Effector memory CD8-positive, alpha-beta T cell (primary cell): ENCODE results near the gene GABRD.
"Not testable (repeated sequence)": the region's sequence is repeated elsewhere in the genome, so short reads cannot be mapped to it uniquely, and the experiment has no call there.

Experiments used
- ATAC-seq: fragments of 150-1000 bp; cut with Tn5 transposase; replicated peaks from 2 replicates; pipeline ENCODE4 v1.10.0; 2021; ENCODE audit warnings: mild to moderate bottlenecking, moderate library complexity
- DNase-seq, 3 experiments: peaks; one replicate each; pipeline ENCODE4 v3.0.0; 2021
- H3K27ac Mint-ChIP-seq, 2 donors: one replicate each; pipeline ENCODE4 v1.8.0; 2022; ENCODE audit warnings: mild to moderate bottlenecking in 2 of 2, mixed read lengths in 2 of 2, moderate library complexity in 2 of 2
- H3K27me3 Mint-ChIP-seq, 2 donors: one replicate each; pipeline ENCODE4 v1.8.0; 2022; ENCODE audit warnings: mixed read lengths in 2 of 2
- H3K36me3 Mint-ChIP-seq: one replicate; pipeline ENCODE4 v1.8.0; 2022; ENCODE audit warnings: mild to moderate bottlenecking, moderate library complexity, mixed read lengths; ENCODE audit not compliant: insufficient read depth
- H3K4me1 Mint-ChIP-seq, 2 donors: one replicate each; pipeline ENCODE4 v1.8.0; 2022; ENCODE audit warnings: low read depth in 2 of 2, mixed read lengths in 2 of 2
- H3K4me3 Mint-ChIP-seq, 2 donors: one replicate each; pipeline ENCODE4 v1.8.0; 2022; ENCODE audit warnings: mild to moderate bottlenecking in 2 of 2, mixed read lengths in 2 of 2, moderate library complexity in 2 of 2
- H3K9me3 Mint-ChIP-seq, 2 donors: one replicate each; pipeline ENCODE4 v1.8.0; 2022; ENCODE audit warnings: mixed read lengths in 2 of 2
- total RNA-seq, 9 experiments: gene quantifications; one replicate each; lab custom pipeline; 2026; lab: John Stamatoyannopoulos, UW

The GABRD gene, protein sequence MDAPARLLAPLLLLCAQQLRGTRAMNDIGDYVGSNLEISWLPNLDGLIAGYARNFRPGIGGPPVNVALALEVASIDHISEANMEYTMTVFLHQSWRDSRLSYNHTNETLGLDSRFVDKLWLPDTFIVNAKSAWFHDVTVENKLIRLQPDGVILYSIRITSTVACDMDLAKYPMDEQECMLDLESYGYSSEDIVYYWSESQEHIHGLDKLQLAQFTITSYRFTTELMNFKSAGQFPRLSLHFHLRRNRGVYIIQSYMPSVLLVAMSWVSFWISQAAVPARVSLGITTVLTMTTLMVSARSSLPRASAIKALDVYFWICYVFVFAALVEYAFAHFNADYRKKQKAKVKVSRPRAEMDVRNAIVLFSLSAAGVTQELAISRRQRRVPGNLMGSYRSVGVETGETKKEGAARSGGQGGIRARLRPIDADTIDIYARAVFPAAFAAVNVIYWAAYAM
- total RNA-seq, result 0 to 0.10 (median 0) reads per million in 9 experiments

DNA sequence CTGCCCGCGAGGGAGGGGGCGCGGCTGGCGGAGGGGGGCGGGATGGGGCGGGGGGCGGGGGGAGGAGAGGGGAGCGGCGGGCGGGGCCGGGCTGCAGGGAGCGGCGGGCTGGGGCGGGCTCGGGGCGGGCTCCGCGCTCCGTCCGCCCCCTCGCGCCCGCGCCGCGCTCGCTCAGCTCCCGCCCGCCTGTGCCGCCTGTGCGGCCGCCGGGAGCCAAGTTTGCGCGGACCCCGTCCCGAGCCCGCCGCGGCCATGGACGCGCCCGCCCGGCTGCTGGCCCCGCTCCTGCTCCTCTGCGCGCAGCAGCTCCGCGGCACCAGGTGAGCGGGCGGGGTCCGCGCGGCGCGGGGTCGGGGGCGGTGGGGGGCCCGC, at the start of gene GABRD:
TSS of gene GABRD (plus strand) at position 174 of the 372 bp plus-strand sequence. CDS start at position 253, 79 bp downstream.
- Mint-ChIP-seq H3K9me3 (no peaks in the 10 kb centered on the region), H3K4me1 (peaks cover 5 to 7% of the 10 kb centered on the region in 2 donors), H3K4me3 (peak within 1 kb of the TSS; percentile 54 to 65), H3K36me3 (peaks cover 3% of the 10 kb centered on the region), H3K27ac (peak within 1 kb of the TSS in 1 of 2 donors; percentile 36), H3K27me3 (peaks cover 87 to 94% of the 10 kb centered on the region in 2 donors)
- peak; percentile 57 for ATAC-seq
- no peak for DNase-seq

DNA sequence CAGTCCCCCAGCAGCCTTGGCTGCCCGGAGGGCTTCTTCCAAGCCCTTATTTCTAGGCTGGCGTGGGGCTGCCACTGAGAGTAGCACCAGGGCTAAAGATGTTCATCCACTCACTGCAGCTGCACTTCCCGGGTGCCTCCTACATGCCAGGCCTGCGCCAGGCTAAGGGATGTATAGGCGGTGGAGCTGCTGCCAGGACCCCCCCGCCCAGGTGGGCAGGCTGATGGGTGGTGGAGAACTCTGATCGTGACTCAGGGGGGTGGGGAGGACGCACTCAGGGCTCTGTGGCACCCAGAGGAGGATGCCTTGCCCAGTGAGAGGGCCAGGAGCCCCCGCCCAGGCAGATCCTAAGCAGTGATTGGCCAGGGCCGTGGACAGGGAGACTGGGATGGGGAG, 49.6 kb upstream of the GABRD start:
- Mint-ChIP-seq H3K27ac (no peak overlapping the region), H3K36me3 (no peaks in the 10 kb centered on the region), H3K4me1 (no peaks in the 10 kb centered on the region), H3K4me3 (no peak overlapping the region), H3K27me3 (peaks cover 15 to 24% of the 10 kb centered on the region in 2 donors), H3K9me3 (no peaks in the 10 kb centered on the region)
- DNase-seq, result no peak
- ATAC-seq, result no peak

DNA sequence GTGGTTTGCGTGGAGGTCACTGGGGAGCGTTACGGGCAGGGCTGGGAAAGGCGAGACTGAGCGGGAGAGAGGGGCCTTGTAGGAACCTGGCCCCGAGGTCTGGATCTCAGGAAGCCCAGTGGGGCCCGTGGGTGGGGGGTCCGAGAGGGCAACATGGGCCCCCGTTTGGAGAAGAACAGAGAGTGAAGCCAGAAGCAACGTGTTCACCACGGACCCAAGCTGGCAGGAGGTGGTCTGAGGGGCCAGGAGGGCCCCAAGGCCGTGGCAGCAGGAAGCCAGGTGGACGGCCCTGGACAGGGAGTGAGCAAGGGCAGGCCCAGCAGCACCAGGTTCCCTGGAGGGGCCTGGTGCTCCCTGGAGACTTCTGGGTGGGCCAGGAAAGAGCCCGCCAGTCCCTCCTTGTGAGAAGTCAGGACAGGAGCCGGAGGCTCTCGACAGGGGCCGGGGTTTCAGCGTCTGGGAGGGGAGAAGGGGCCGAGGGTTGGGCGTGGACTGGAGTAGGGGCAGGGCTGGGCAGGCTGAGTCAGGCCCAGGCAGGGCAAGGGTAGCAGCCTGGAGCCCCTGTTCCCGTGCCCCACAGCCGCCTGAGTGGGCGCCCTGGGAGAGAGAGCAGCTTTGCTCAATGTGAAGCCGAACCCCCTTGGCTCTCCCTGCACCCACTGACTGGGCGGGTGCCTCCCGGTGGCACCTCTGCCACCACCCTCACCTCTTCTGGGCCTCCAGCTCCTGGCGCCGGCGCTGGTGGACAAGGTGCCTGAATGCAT, 49.0 kb upstream of the GABRD start:
- no peak overlapping the region for H3K27ac Mint-ChIP-seq
- peaks cover 21 to 30% of the 10 kb centered on the region in 2 donors for H3K27me3 Mint-ChIP-seq
- no peaks in the 10 kb centered on the region for H3K4me1 Mint-ChIP-seq
- DNase-seq, result no peak
- no peak for ATAC-seq
- H3K36me3 Mint-ChIP-seq, result no peaks in the 10 kb centered on the region
- no peaks in the 10 kb centered on the region for H3K9me3 Mint-ChIP-seq
- no peak overlapping the region for H3K4me3 Mint-ChIP-seq

DNA sequence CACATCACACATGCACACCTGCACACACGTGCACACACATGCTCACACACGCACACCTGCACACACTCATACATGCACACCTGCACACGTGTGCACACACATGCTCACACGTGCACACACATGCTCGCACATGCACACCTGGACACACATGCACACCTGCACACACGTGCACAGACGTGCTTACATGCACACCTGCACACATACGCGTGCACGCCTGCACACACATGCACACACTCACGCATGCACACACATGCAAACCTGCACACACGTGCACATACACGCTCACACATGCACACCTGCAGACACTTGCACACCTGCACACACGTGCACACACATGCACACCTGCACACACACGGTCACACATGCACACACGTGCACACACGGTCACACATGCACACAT, 48.1 kb upstream of the GABRD start:
- H3K4me3 Mint-ChIP-seq, result no peak overlapping the region
- ATAC-seq, result no peak
- H3K36me3 Mint-ChIP-seq, result peaks cover 4% of the 10 kb centered on the region
- peaks cover 24 to 31% of the 10 kb centered on the region in 2 donors for H3K27me3 Mint-ChIP-seq
- H3K4me1 Mint-ChIP-seq, result no peaks in the 10 kb centered on the region
- no peak overlapping the region for H3K27ac Mint-ChIP-seq
- DNase-seq, result no peak
- no peaks in the 10 kb centered on the region for H3K9me3 Mint-ChIP-seq

DNA sequence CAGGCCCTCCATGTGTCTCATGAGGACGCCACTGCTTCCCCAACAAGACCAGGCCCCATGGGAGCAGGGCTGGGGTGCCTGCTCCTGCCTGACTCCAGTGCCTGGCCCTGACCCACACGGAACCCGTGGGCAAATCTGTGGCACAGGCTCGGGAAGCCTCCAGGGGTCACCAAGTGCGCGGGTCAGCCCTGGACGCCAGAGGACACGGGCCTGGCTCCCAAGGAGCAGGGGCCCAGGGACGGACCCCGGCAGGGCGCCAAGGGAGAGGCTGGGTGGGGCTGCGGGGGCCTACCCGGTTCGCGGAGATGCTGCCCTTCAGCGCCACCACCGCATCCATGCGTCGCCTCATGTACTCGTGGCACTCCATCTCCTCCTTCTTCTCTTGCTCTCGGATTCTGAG, 47.5 kb upstream of the GABRD start:
- H3K4me1 Mint-ChIP-seq, result no peaks in the 10 kb centered on the region
- DNase-seq, result no peak
- ATAC-seq, result no peak
- peaks cover 22 to 35% of the 10 kb centered on the region in 2 donors for H3K27me3 Mint-ChIP-seq
- no peak overlapping the region for H3K27ac Mint-ChIP-seq
- peaks cover 4% of the 10 kb centered on the region for H3K36me3 Mint-ChIP-seq
- no peaks in the 10 kb centered on the region for H3K9me3 Mint-ChIP-seq
- no peak overlapping the region for H3K4me3 Mint-ChIP-seq

DNA sequence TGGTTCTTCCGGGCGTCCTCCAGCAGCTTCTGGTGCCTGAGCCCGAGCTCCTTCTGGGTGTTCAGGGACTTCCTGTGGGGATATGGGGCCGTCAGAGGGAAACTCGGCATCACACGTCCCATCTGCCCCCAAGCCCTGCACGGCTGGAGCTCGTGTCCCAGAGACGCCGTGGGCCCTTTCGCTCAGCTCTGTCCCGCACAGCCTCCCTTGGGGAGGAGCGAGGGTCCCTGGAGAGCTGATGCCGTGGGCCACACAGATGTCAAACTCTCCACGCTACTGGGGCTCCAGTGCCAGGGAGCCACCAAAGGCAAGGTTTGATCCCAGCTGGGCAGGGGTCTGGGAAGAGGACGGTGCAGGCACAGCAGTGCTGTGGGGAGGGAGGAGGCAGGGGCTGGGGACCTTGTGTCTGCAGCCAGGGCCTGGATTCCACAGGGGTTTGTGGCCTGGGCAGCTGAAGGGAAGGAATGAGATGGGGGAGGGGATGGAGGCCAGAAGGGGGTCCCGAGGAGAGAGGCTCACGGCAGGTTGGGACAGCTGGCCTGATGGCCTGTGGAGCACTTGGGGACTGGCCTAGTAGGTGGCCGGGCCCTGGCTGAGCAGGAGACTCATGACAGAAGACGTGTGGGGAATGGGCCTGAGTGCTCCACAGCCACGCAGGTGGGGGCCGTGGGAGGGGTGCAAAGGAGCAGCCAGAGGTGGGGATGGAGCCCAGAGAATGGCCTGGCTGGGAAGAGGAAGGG, 46.0 kb upstream of the GABRD start:
- H3K4me1 Mint-ChIP-seq, result no peaks in the 10 kb centered on the region
- ATAC-seq, result no peak
- H3K27ac Mint-ChIP-seq, result no peak overlapping the region
- H3K9me3 Mint-ChIP-seq, result no peaks in the 10 kb centered on the region
- no peak overlapping the region for H3K4me3 Mint-ChIP-seq
- H3K36me3 Mint-ChIP-seq, result peaks cover 4% of the 10 kb centered on the region
- no peak for DNase-seq
- H3K27me3 Mint-ChIP-seq, result peaks cover 22 to 41% of the 10 kb centered on the region in 2 donors

DNA sequence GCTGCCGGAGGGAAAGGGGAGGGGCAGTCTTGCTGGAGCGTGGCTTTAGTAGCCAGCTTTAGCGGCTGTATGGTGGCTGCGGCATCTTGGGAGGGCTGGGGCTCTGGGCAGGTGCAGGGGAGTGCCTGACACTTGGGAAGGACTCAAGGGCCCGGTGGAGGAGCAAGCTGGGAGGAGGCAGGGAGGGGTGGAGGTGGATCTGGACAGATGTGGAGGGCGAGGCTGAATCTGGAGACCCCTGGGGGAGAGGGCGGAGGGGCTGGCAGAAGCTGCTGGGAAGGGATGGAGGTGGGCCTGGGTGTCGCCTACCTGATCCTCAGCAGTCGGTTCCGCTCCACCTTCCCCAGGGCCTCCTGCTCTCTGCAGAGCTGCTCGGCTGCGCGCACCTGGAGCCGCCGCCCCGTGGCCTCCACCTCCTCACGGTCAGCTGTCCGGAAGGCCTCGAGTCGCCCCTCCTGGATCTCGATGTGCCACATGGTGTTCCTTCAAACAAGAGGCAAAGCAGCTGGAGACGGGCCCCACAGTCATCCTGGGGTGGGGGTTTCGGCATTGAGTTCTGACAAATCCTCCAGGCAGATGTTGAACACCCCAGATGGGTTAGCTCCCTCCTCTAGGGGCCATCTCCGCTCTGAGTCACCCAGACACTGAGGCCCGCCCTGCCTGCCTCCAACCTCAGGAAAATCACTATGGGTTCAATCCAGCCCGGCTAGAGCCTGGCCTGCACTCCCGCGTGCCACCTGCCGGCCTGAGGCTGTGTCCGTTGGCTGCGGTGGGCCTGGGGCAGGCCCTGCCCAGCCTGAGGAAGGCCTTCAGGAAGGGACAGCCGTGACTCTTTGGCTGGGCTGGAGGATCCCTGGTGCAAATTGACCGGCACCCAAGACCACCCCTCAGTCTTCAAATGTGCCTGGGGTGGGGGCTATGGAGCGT, 45.2 kb upstream of the GABRD start:
- no peak overlapping the region for H3K4me3 Mint-ChIP-seq
- H3K27me3 Mint-ChIP-seq, result peaks cover 22 to 41% of the 10 kb centered on the region in 2 donors
- H3K36me3 Mint-ChIP-seq, result peaks cover 10% of the 10 kb centered on the region
- no peaks in the 10 kb centered on the region for H3K9me3 Mint-ChIP-seq
- DNase-seq (no peak), ATAC-seq (no peak)
- H3K4me1 Mint-ChIP-seq, result no peaks in the 10 kb centered on the region
- H3K27ac Mint-ChIP-seq, result no peak overlapping the region

DNA sequence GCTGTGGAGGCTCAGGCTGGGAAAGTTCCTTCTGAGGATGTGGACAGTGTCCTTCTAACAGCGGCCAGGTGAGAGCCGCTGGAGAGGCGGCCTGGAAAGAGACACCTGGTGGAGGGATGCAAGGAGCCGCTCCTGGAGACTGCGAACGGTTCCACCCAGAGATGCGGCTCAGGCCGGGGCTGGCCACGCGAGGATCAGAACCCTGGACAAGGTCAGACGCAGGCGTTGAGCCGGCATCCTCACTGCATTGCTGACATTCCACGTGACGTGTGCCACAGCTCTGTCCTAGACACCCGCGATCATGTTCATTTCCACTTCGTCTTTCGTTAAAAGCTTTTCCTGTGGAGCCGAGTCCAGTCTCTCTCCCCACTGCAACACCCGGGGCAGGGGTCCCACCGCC, 44.3 kb upstream of the GABRD start:
- ATAC-seq (no peak), DNase-seq (no peak)
- Mint-ChIP-seq H3K27ac (no peak overlapping the region), H3K4me3 (no peak overlapping the region), H3K27me3 (peaks cover 22 to 41% of the 10 kb centered on the region in 2 donors), H3K4me1 (peaks cover 0 to 2% of the 10 kb centered on the region in 2 donors), H3K36me3 (peaks cover 10% of the 10 kb centered on the region), H3K9me3 (no peaks in the 10 kb centered on the region)

DNA sequence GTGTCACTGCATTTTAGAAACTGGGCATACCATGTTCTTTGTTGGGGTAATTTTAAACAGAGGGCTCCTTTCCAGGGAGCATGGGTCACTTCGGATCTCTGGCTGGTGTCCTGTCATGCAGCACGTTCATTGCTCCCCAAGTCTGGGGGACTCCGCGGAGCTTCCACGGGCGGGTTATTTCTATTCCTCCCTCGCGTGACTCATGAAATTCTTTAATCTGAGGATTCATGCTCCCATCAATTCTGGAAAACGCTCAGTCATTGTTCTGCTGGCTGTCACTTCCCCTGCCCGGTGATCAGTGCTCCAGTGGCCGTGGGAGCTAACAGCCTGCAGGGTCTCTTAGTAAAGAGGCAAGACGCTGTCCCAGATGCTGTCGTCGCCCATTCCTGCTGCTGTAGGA, 43.6 kb upstream of the GABRD start:
- Mint-ChIP-seq H3K4me1 (peaks cover 0 to 2% of the 10 kb centered on the region in 2 donors), H3K27me3 (peaks cover 22 to 41% of the 10 kb centered on the region in 2 donors), H3K27ac (no peak overlapping the region), H3K9me3 (no peaks in the 10 kb centered on the region), H3K4me3 (no peak overlapping the region), H3K36me3 (peaks cover 10% of the 10 kb centered on the region)
- DNase-seq, result no peak
- no peak for ATAC-seq

DNA sequence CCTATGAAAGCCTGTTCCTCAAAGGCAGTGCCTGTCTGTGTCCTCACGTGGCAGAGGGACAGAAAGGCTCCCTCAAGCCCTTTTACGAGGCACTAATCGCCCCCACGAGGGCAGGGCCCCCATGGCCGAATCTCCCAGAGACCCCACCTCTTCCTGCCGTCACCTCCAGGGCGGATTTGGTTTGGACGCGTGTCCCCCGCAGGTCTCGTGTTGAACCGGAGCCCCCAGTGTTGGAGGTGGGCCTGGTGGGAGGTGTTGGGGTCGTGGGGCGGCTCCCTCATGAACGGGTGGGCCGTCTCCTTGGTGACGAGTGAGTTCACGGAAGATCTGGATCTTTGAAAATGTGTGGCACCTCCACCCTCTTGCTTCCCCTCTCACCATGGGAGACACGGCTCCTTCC, 43.1 kb upstream of the GABRD start:
- DNase-seq, result no peak
- Mint-ChIP-seq H3K27me3 (peaks cover 22 to 41% of the 10 kb centered on the region in 2 donors), H3K9me3 (no peaks in the 10 kb centered on the region), H3K36me3 (peaks cover 10% of the 10 kb centered on the region), H3K27ac (no peak overlapping the region), H3K4me1 (peaks cover 0 to 2% of the 10 kb centered on the region in 2 donors), H3K4me3 (no peak overlapping the region)
- no peak for ATAC-seq

DNA sequence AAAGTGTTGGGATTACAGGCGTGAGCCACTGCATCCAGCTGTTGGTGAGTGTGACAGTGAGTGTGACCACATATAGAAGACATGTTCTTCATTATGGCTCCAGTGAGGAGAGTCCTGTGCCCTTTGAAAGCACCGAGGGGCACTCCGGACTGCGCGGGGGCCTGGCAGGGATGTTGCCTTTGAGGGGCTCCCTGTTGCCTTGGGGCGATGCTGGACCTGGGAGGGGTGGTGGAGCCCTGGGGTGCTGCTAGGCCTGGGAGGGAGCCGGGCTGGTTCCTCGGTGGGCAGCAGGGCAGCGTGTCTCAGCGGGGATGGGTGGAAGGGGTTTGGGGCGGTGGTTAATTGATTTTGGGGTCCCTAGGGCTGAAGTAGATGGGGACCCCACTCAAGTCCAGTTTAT, 41.0 kb upstream of the GABRD start:
- Mint-ChIP-seq H3K27ac (peak overlapping the region in 1 of 2 donors; percentile 79), H3K4me3 (no peak overlapping the region), H3K27me3 (peaks cover 20 to 37% of the 10 kb centered on the region in 2 donors), H3K9me3 (no peaks in the 10 kb centered on the region), H3K4me1 (peaks cover 0 to 2% of the 10 kb centered on the region in 2 donors), H3K36me3 (peaks cover 10% of the 10 kb centered on the region)
- ATAC-seq (no peak), DNase-seq (no peak)

DNA sequence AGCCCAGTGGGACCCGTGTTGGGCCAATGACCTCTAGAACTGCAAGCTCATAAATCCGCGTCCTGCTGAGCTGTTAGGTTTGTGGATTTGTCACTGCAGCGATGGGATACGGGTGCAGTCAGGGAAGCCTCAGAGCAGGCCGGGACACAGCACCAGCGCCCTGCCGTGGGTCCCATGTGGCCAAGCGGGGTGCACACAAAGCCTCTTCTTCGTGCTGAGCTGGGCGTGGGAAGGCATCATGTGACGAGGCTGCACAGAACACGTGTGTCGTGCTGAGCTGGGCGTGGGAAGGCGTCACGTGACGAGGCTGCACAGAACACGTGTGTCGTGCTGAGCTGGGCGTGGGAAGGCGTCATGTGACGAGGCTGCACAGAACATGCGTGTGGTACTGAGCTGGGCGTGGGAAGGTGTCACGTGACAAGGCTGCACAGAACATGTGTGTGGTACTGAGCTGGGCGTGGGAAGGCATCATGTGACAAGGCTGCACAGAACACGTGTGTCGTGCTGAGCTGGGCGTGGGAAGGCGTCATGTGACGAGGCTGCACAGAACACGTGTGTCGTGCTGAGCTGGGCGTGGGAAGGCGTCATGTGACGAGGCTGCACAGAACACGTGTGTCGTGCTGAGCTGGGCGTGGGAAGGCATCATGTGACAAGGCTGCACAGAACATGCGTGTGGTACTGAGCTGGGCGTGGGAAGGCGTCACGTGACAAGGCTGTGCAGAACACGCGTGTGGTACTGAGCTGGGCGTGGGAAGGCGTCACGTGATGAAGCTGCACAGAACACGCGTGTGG, 40.3 kb upstream of the GABRD start:
- H3K27ac Mint-ChIP-seq, result peak overlapping the region in 1 of 2 donors; percentile 79
- H3K27me3 Mint-ChIP-seq, result peaks cover 15 to 29% of the 10 kb centered on the region in 2 donors
- H3K4me1 Mint-ChIP-seq, DNase-seq, H3K9me3 Mint-ChIP-seq, H3K36me3 Mint-ChIP-seq, ATAC-seq, H3K4me3 Mint-ChIP-seq: not testable (repeated sequence)
